ENCODE data around the gene MPRIP.

DNA sequence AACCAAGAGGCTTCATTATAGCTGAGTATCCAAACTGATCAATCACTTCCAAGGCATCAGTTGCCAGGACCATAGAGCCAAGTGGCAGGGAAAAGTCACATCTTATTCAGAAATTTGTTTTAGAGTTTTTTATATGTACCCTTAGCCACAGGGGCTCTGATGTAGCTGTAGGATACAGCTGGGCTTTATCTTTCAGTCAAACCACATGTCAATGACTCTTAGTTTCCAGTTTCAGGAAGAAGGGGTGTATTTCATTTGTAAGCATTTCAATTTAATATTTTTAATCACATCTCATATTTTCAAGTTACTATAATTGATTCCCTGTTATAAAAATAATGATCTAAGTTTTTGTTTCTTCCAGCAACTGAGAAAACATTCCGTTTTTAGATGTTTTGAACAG lies 197.6 kb downstream of the MPRIP start:
- TF ChIP-seq, protein P1, sequence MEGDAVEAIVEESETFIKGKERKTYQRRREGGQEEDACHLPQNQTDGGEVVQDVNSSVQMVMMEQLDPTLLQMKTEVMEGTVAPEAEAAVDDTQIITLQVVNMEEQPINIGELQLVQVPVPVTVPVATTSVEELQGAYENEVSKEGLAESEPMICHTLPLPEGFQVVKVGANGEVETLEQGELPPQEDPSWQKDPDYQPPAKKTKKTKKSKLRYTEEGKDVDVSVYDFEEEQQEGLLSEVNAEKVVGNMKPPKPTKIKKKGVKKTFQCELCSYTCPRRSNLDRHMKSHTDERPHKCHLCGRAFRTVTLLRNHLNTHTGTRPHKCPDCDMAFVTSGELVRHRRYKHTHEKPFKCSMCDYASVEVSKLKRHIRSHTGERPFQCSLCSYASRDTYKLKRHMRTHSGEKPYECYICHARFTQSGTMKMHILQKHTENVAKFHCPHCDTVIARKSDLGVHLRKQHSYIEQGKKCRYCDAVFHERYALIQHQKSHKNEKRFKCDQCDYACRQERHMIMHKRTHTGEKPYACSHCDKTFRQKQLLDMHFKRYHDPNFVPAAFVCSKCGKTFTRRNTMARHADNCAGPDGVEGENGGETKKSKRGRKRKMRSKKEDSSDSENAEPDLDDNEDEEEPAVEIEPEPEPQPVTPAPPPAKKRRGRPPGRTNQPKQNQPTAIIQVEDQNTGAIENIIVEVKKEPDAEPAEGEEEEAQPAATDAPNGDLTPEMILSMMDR (IDR thresholded peaks at IDR 0.05) = no peak
- no peak for TF ChIP-seq POLR2A (IDR thresholded peaks at IDR 0.05)

Measured in esophagus squamous epithelium (tissue), 4 donors.